ENCODE measurements around the gene DLD.

DLD gene

DNA sequence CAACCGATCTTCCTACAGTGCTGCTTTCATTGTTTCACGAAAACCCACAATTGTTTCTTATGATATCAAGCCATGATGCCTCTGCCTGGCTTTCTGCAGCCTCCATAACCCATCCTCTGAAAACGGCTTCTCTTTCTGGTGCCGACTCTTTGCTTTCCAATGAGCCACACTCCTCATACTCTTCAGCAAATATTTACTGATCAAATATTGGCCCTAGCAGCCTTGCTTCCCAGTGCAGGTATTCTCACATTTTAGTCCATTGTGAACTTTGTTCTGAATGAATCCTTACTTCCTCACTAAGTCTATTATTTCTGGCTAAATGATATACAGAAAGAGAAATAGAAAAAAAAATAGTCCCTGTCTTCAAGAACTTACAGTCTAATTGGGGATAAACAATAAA is 76.4 kb downstream of the DLD start:
- no peak overlapping the region for H3K27ac ChIP-seq
- TF ChIP-seq ZFX (IDR thresholded peaks at IDR 0.05), result no peak
- TF ChIP-seq, protein P1, sequence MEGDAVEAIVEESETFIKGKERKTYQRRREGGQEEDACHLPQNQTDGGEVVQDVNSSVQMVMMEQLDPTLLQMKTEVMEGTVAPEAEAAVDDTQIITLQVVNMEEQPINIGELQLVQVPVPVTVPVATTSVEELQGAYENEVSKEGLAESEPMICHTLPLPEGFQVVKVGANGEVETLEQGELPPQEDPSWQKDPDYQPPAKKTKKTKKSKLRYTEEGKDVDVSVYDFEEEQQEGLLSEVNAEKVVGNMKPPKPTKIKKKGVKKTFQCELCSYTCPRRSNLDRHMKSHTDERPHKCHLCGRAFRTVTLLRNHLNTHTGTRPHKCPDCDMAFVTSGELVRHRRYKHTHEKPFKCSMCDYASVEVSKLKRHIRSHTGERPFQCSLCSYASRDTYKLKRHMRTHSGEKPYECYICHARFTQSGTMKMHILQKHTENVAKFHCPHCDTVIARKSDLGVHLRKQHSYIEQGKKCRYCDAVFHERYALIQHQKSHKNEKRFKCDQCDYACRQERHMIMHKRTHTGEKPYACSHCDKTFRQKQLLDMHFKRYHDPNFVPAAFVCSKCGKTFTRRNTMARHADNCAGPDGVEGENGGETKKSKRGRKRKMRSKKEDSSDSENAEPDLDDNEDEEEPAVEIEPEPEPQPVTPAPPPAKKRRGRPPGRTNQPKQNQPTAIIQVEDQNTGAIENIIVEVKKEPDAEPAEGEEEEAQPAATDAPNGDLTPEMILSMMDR (conservative IDR thresholded peaks at IDR 0.05), result no peak

DNA sequence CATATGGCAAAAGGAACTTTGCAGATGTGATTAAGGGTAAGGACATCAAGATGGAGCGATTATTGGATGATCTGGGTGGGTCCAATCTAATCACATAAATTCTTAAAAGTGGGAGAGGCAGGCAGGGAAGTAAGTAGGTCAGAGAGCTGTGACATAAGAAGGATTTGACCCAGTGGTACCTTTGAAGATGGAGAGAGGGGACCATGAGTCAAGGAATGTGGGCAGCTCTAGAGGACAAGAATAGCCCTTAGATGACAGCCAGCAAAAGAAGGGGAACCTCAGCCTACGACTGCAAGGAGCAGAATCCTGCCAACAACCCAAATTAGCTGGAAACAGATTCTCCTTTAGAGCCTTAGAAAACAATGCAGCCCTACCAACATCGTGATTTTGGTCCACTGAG is 77.5 kb downstream of the DLD start:
- H3K27ac ChIP-seq, result no peak overlapping the region

GRCh38 chr7:107969856-107970255 is 78.9 kb downstream of the DLD start:
- no peak overlapping the region for H3K27ac ChIP-seq
- TF ChIP-seq, protein P1 (conservative IDR thresholded peaks at IDR 0.05), result no peak
- no peak for TF ChIP-seq ZFX (IDR thresholded peaks at IDR 0.05)

More for the DNA sequence above, 77.5 kb downstream of the DLD start:
- TF ChIP-seq ZFX (IDR thresholded peaks at IDR 0.05), result no peak
- TF ChIP-seq, protein P1 (conservative IDR thresholded peaks at IDR 0.05), result no peak
